ENCODE measurements around the gene WFDC5.
"Not testable (repeated sequence)": the region's sequence is repeated elsewhere in the genome, so short reads cannot be mapped to it uniquely, and the experiment has no call there.

WFDC5 gene

GRCh38 chr20:45066372-45066771 is 48.6 kb downstream of the WFDC5 start:
- TF ChIP-seq POLR2A (IDR thresholded peaks at IDR 0.05; ENCODE audit: low read depth, low read length): no peak
- FAIRE-seq (no peak), DNase-seq (ENCODE audit: insufficient read length, low spot score) (no peak)

DNA sequence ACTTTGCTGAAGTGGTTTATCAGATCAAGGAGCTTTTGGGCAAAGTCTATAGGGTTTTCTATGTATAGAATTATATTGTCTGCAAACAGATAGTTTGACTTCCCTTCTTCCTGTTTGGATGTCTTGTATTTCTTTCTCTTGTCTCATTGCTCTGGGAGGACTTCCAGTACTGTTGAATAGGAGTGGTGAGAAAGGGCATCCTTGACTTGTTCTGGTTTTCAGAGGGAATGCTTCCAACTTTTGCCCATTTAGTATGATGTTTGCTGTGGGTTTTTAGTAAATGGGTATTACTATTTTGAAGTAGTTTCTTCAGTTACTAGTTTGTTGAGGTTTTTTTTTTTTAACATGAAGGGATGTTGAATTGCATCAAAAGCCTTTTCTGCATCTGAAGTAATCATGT is 50.2 kb downstream of the WFDC5 start:
- no peak for TF ChIP-seq POLR2A (IDR thresholded peaks at IDR 0.05; ENCODE audit: low read depth, low read length)
- DNase-seq (ENCODE audit: insufficient read length, low spot score) (no peak), FAIRE-seq (no peak)

DNA sequence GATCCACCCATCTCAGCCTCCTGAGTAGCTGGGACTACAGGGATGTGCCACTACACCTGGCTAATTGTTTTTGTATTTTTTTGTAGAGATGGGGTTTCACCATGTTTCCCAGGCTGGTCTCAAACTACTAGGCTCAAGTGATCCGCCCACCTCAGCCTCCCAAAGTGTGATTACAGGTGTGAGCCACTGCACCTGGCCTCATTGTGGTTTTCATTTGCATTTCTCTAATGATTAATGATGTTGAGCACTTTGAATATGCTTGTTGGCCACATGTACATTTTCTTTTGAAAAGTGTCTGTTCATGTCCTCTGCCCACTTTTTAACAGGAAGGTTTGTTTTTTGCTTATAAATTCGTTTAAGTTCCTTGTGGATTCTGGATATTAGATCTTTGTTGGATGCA is 51.9 kb downstream of the WFDC5 start:
- FAIRE-seq; DNase-seq (ENCODE audit: insufficient read length, low spot score): not testable (repeated sequence)

GRCh38 chr20:45061244-45061643 is 53.7 kb downstream of the WFDC5 start:
- DNase-seq (ENCODE audit: insufficient read length, low spot score): peak; percentile 79

GRCh38 chr20:45060294-45060693 is 54.7 kb downstream of the WFDC5 start:
- no peak for DNase-seq (ENCODE audit: insufficient read length, low spot score)
- no peak for FAIRE-seq
- TF ChIP-seq POLR2A (IDR thresholded peaks at IDR 0.05; ENCODE audit: low read depth, low read length): no peak

More at GRCh38 chr20:45061244-45061643, 53.7 kb downstream of the WFDC5 start:
- TF ChIP-seq POLR2A (IDR thresholded peaks at IDR 0.05; ENCODE audit: low read depth, low read length): no peak
- peak; percentile 96 for FAIRE-seq
